ENCODE data around the gene ADAMTSL1.
"Not testable (repeated sequence)": the region's sequence is repeated elsewhere in the genome, so short reads cannot be mapped to it uniquely, and the experiment has no call there.

The ADAMTSL1 gene

GRCh38 chr9:18906656-18907395 lies 432.9 kb downstream of the ADAMTSL1 start:
- DNase-seq (ENCODE audit: low spot score): no peak

- no peak for DNase-seq (ENCODE audit: low spot score)
These were observed 434.1 kb downstream of the ADAMTSL1 start for GRCh38 chr9:18907927-18908625.

DNA sequence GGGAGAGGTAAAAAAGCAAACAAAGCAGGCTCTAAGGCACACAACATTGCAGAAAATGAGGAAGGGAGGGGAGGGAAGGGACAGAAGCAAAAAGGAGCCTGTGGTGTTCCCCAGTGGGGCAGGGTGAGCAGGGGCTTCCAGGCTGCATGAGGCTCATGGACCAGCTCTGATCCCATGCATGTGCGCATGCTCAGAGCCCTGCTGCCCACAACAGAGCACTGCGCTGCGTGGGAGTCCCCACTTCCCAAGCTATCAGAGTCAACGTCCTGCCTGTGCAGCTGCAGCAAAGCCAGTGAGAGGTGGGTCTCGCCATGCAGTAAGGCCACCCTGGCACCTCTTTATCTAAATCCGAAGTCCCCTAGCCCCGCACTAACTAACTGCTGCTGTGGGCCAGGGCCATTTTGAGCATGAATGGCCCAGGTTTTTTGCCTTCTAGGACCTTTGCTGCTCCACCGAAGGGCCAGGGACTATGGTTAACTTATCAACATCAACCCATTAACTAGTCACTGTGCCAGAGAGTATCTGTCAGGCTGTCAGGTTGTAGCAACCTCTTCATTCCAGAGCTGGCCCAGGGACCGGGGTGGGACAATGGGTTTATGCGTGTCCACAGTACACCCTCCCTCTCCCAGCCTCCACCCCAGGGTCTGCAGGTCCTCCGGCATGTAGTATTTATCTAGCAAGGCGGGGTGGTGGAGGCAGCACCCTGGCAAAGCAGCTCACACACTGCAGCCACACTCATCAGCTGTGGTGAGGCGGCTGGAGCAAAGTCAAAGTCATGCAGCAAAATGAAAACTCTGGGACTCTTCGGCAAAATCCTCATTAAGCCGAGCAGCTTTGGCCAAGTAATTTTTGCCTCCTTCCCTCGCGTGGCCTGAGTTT lies 435.4 kb downstream of the ADAMTSL1 start:
- DNase-seq (ENCODE audit: low spot score): no peak

DNA sequence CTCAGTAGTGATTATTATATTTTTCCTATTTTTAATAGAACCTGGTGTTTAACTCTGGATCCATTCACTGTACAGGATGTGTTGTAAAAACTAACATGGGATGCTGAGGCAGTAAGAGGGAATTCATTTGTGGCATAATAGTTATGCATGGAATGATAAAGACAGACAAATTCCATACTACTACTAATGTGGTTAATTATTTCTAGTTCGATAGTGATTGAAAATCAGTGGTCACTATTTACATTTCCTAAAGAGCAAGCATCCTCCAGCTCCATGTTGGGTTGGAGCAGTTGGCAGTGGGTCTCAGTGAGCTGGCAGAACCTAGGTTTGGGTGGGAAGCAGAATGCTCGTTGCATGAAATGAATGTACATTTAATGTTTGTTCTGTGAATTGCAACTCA lies 436.5 kb downstream of the ADAMTSL1 start:
- no peak for DNase-seq (ENCODE audit: low spot score)

GRCh38 chr9:18910916-18911315 lies 437.0 kb downstream of the ADAMTSL1 start:
- DNase-seq (ENCODE audit: low spot score): no peak

DNA sequence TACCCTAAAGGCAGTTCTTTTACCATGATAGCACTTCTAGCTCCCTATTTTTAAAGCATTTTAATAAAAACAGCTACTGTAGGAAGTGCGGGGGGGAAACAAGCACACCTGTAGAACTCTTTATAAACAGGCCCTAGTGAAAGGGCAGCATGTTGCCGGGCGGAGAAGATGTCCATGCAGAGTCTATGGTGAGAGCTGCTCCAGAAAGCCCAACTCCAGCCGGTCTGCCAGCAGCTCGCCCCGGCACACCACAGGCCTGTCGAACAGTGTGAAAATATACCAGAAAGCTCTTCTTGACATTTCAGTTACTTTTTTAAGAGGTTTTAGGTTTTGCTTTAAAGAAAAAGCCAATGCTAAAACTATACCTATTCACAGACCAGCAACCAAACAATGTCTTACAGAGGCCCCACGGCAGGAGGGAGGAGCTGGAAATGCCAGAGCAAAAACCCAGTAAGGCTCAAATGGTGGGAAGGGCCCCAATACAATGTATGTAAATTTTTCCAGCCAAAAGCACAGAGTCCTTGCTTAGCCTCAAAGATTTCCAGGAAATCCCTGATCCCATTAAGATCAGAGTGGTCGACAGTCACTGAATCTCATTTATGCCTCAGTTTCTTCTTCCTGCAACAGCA lies 437.9 kb downstream of the ADAMTSL1 start:
- no peak for DNase-seq (ENCODE audit: low spot score)

DNA sequence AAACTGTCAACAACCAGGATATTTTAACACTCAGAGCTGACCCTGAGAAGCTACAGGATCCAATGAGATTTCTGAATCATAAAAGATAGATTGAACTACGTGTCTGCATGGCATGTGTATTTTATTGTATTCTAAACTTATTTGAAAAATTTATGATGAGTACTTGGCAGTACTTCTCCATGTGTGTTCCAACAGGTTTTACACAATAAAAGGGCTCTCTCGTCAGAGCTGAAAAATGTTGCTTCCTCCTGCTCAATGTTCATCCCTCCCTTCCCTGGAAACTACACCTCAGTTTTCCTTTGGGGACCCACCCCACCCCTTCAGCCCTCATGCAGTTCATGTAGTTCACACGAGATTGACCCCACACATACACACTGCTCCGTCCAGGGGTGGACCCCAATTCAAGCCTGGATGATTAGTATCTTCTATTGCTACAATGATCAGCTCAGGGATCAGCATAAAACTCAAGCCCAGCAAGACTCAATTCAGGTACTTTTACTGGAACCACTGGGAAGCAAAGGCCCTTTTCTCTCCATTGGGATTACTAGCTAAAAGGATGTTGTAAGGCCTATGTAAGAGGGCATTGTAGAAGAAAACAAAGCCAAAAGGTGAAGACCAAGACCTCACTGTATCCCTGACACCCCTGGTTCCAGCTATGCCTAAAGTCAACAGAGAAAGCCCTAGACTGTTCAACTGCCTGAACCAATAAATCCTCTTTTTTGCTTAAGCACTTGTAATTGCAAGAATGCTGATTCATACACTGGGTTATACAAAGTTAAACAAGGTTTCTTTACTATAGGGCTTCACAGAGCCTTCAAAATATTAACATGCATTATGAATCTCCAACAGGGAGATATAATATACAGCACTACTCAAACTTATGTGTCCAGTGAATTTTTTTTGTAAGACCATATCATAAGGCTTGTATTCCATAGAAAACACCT lies 446.5 kb downstream of the ADAMTSL1 start:
- DNase-seq (ENCODE audit: low spot score): no peak

DNA sequence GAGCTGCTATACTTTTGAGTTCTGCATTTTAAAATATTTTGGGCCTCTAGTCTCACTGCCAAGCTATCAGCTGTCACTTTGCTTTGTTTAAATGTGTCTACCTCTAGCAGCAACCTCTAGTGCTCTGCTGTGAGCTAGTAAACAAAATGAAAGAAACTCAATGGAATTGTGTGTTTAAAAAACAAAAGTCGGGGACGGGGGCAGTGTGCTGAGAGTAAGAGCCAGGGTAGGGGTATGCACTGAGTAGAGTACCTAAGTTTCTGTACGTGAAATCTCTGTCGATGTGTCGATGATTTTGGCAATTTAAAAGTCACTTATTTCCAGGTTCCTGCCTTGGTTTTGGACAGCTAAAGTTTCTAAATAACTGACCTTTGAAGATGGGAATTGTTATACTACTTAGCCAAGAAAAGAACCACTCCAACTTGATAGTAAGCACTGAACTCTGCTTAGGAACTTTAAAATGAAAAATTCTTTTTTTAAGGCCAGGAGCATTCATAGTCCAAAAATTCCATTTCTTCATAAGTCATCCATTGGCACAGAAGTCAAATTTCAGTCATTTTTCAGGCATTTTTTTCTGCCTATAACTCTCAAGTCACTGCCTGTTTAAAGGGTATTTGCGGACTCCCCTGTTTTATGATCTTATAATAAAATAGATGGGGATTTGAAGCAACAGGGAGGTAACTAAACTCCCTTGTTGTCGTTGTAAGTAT lies 447.6 kb downstream of the ADAMTSL1 start:
- DNase-seq (ENCODE audit: low spot score): no peak

DNA sequence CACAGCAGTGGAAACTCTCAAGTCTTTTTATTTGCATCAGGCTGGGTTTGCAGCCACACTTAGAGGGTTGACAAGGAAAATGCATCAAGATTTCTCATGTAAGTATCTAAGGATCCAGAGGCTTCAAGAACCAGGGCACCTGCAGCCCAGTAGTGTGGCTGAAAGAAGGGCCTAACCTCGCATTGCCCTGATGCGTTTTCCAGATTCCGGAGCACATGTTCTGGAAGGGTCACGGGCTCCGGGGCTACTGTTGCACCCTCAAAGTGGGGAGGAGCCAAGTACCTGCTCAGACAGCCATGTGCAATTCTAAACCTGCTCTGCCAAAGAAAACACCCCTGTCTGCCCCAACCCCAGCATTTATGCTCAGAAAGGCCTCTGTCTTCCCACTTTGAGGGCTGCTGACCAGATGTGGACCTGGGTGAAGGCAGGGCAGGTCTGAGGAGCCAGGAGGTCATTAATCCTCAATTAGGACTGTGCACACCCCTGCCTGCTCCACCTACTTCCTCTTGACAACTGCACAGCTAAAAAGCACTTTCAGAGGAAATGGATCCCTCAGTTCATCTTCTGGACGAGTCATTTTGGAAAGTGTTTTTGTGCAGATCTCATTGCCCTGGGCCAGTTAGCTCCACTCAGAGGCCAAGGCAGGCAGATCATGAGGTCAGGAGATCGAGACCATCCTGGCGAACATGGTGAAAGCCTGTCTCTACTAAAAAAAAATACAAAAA lies 448.4 kb downstream of the ADAMTSL1 start:
- no peak for DNase-seq (ENCODE audit: low spot score)

GRCh38 chr9:18923167-18923566 lies 449.2 kb downstream of the ADAMTSL1 start:
- DNase-seq (ENCODE audit: low spot score): no peak

DNA sequence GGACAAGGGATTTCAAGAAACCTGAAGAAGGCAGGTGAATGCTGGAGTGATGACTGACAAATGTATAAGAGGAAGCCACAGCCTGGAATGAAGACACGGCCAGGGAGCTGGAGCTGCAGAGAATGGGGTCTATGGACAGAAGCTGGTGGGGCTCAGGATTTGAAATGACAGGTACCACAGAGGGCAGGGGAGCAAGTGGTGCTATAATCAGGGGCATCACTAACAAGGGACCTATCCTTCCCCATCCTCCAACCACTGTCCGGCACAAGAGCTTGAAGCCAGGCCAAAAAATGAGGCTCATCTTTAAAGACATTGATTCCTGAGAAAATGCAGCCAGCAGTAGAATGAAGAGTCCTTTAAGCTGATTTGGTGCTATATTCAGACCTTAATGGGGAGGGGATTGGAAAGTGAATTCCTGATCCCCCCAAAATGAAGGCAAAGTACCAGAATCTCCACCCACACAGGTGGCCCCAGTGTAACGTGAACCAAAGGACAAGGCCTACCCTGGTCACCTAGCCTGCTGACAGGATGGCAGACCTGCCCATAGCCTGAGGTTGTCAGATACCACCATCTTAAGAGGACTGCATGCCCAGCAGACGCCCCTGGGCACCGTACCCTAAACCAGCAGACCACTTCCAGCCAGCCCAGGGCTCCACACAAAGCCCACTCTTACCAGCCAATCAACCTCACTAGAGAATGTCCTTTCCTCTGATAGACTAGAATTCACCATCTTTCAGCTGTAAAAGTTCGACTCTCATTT lies 449.9 kb downstream of the ADAMTSL1 start:
- DNase-seq (ENCODE audit: low spot score): no peak

DNA sequence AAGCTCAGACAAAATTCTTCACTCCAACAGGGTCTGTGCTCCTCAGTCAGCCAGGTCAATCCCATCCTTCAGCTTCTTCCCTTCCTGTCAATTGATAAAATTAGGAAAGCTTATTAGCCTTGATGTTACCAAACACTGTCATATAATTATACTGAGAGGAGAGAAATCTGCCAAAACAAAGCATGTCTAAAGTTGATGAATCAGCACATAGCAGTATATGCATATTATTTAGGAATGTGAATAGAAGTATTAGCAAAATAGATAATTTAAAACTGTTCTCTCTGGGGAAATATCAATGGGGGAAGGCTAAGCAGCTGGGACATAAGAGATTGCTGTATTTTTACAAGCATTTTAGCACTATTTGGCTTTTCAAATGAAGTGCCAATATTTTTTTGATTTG lies 451.9 kb downstream of the ADAMTSL1 start:
- DNase-seq (ENCODE audit: low spot score): no peak

DNA sequence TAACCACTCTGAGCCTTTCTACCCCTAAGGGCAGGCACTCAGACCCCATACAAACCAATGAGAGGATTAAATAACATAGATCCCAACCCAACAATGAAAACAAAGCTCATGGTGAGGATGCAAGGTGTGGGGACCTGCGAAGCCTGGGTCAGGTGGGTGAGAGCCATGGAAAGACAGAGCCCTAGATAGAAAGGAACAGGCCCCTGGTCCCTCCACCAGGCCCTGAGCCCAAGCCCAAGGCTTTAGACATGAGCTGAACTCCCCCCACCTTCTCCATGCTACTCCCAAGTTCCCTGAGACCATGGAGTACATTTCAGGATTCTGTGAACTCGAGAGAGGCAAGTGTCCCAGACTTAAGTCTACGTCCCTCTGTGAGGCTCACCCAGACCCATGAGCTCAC lies 452.6 kb downstream of the ADAMTSL1 start:
- DNase-seq (ENCODE audit: low spot score): no peak

DNA sequence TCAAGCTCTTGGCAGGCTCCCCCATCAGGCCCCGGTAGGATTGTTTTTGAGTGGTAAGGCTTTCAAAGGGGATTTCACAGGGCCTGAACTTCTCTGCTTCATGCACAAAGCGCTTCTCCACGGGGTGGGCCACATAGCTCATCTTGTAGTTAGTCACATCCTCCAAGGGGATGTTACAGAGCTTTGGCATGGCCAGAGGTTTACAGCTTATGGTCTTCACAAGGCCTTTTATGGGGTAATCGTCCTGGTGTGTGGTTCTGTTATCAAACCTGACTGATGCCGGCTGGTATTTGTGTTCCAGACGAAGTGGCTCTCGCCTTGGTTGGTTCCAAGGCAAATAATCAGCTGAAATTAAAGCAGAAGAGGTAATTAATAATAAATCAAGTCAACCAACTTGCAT lies 454.8 kb downstream of the ADAMTSL1 start:
- DNase-seq (ENCODE audit: low spot score): no peak

- DNase-seq (ENCODE audit: low spot score): not testable (repeated sequence)
These were observed 456.7 kb downstream of the ADAMTSL1 start for GRCh38 chr9:18930611-18931010.

- no peak for DNase-seq (ENCODE audit: low spot score)
These were observed 461.6 kb downstream of the ADAMTSL1 start for GRCh38 chr9:18935541-18935940.

- DNase-seq (ENCODE audit: low spot score): no peak
These were observed 462.3 kb downstream of the ADAMTSL1 start for GRCh38 chr9:18936094-18936871.

- no peak for DNase-seq (ENCODE audit: low spot score)
These were observed 466.0 kb downstream of the ADAMTSL1 start for GRCh38 chr9:18939943-18940342.

Data from globus pallidus (tissue), 1 donor.